Activated effector memory CD4-positive, alpha-beta T cell treated with Interleukin-2 at 50 U/mL for 16 hours (primary cell): ENCODE results near the gene TBXAS1.

ENCODE experiments used
- DNase-seq: peaks from one replicate; pipeline ENCODE4 v3.0.0-alpha.2; 2020

TBXAS1 gene

GRCh38 chr7:139985811-139986210 is 156.7 kb downstream of the TBXAS1 start:
- no peak for DNase-seq

- DNase-seq, result no peak
Observed at GRCh38 chr7:139987691-139988516, 158.8 kb downstream of the TBXAS1 start.

GRCh38 chr7:139989366-139990141 is 160.5 kb downstream of the TBXAS1 start:
- no peak for DNase-seq

GRCh38 chr7:139990142-139990535 is 161.1 kb downstream of the TBXAS1 start:
- no peak for DNase-seq

GRCh38 chr7:139990571-139991268 is 161.7 kb downstream of the TBXAS1 start:
- no peak for DNase-seq

GRCh38 chr7:139991269-139991666 is 162.2 kb downstream of the TBXAS1 start:
- no peak for DNase-seq

GRCh38 chr7:139991911-139992310 is 162.8 kb downstream of the TBXAS1 start:
- no peak for DNase-seq

- no peak for DNase-seq
Observed at GRCh38 chr7:139992353-139993044, 163.4 kb downstream of the TBXAS1 start.

- DNase-seq, result no peak
Observed at GRCh38 chr7:139993169-139993568, 164.1 kb downstream of the TBXAS1 start.

GRCh38 chr7:139993592-139993991 is 164.5 kb downstream of the TBXAS1 start:
- DNase-seq, result no peak

GRCh38 chr7:139994356-139994755 is 165.3 kb downstream of the TBXAS1 start:
- DNase-seq, result no peak

- no peak for DNase-seq
Observed at GRCh38 chr7:139995017-139995915, 166.2 kb downstream of the TBXAS1 start.

- DNase-seq, result no peak
Observed at GRCh38 chr7:139998572-139998971, 169.5 kb downstream of the TBXAS1 start.

- DNase-seq, result no peak
Observed at GRCh38 chr7:139999516-139999915, 170.5 kb downstream of the TBXAS1 start.

GRCh38 chr7:140000666-140001268 is 171.7 kb downstream of the TBXAS1 start:
- DNase-seq, result no peak

- no peak for DNase-seq
Observed at GRCh38 chr7:140003913-140004382, 174.9 kb downstream of the TBXAS1 start.

- DNase-seq, result no peak
Observed at GRCh38 chr7:140004672-140005071, 175.6 kb downstream of the TBXAS1 start.

GRCh38 chr7:140005341-140005740 is 176.3 kb downstream of the TBXAS1 start:
- DNase-seq, result no peak

- DNase-seq, result no peak
Observed at GRCh38 chr7:140005754-140006503, 176.9 kb downstream of the TBXAS1 start.

GRCh38 chr7:140006600-140006999 is 177.5 kb downstream of the TBXAS1 start:
- no peak for DNase-seq
